ENCODE data around the gene PTCH1.

GRCh38 chr9:95507464-95508241 lies 9.1 kb downstream of the PTCH1 start:
- TF ChIP-seq CTCF (IDR thresholded peaks at IDR 0.05) (no peak), EZH2 (IDR thresholded peaks at IDR 0.05; ENCODE audit: borderline replicate concordance, insufficient read depth, low read depth, low read length, poor library complexity, severe bottlenecking) (peak; percentile 56)

Data from B cell (primary cell).